GM10266 (cell line): ENCODE measurements around the gene MAP4K1.

Experiments used
- DNase-seq: peaks from one replicate; pipeline ENCODE4 v3.0.0; 2012; ENCODE audit errors: extremely low spot score
- CTCF ChIP-seq: IDR thresholded peaks from 2 replicates; pipeline ENCODE4 v1.5.1; 2012; ENCODE audit warnings: mild to moderate bottlenecking, low read depth; ENCODE audit not compliant: control insufficient read depth, insufficient read depth; ENCODE audit errors: missing control alignments

MAP4K1 gene

GRCh38 chr19:38543286-38543806, 74.4 kb downstream of the MAP4K1 start:
- no peak for DNase-seq
- no peak for TF ChIP-seq CTCF

- no peak for TF ChIP-seq CTCF
- no peak for DNase-seq
These were observed 75.7 kb downstream of the MAP4K1 start for GRCh38 chr19:38542040-38542439.

- no peak for DNase-seq
- no peak for TF ChIP-seq CTCF
These were observed 78.0 kb downstream of the MAP4K1 start for GRCh38 chr19:38539751-38540150.

GRCh38 chr19:38538793-38539528, 78.8 kb downstream of the MAP4K1 start:
- TF ChIP-seq CTCF, result no peak
- DNase-seq, result no peak

GRCh38 chr19:38538386-38538785, 79.4 kb downstream of the MAP4K1 start:
- no peak for DNase-seq
- no peak for TF ChIP-seq CTCF
